ENCODE results near the gene PEAK1.

DNA sequence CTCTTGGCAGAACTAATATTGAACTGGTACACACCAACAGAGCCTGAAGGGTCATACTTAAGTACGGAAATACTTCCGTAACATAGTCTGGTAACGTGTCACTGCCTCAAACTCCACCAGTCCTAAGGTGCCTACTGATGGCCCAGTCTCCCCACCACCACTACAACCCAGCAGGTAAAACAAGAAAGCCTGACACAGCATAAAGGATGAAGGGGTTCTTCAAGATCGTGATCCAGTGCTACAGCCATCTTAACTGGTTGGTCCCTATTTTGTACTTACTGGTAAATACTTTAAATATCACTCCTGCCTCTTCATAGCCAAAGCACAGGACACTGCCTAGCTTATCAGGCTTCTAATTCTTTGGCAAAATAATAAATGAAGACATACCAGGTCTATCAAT, 46.5 kb downstream of the PEAK1 start:
- no peak for TF ChIP-seq POLR2A (IDR thresholded peaks at IDR 0.05; ENCODE audit: low read length)
- TF ChIP-seq CBX8 (IDR thresholded peaks at IDR 0.05): no peak

Measured in A549 (cell line).